Ascending aorta (tissue), 2 donors: ENCODE results near the gene SYDE2. TPM values are rescaled to one million over a fixed set of nuclear protein-coding genes. Genes with fewer than 3 reads are reported as not detected.

Experiments used
- DNase-seq, 2 donors: peaks; one replicate each; pipeline ENCODE4 v3.0.0-alpha.2; 2019; ENCODE audit warnings: low spot score in 2 of 2
- H3K27ac ChIP-seq, 2 donors: fragments of 200-600 bp; sonication (generic); one replicate each; pipeline ENCODE4 v1.5.1; 2016 to 2017; ENCODE audit warnings: mild to moderate bottlenecking in 1 of 2
- H3K27me3 ChIP-seq: fragments of 200-600 bp; sonication (generic); one replicate; pipeline ENCODE4 v1.5.1; 2017
- H3K36me3 ChIP-seq, 2 donors: fragments of 200-600 bp; sonication (generic); one replicate each; pipeline ENCODE4 v1.5.1; 2016
- H3K4me1 ChIP-seq, 2 donors: fragments of 200-600 bp; sonication (generic); one replicate each; pipeline ENCODE4 v1.5.1; 2016 to 2017; ENCODE audit warnings: mild to moderate bottlenecking in 1 of 2
- H3K4me3 ChIP-seq, 2 donors: fragments of 200-600 bp; sonication (generic); one replicate each; pipeline ENCODE4 v1.5.1; 2016 to 2017; ENCODE audit warnings: mild to moderate bottlenecking in 1 of 2
- H3K9me3 ChIP-seq, 2 donors: fragments of 200-600 bp; sonication (generic); one replicate each; pipeline ENCODE4 v1.5.1; 2016
- intact Hi-C: fragments of 100-400 bp; cut with DNase I; formaldehyde crosslinking; loops from one replicate; pipeline ENCODE4 v1.15.1; 2023
- total RNA-seq: library from RNA; depleted of rRNA; stranded (reverse); fragments of >200 nt; gene quantifications from one replicate; pipeline ENCODE4 v1.1.0, GENCODE V29; 2016
- TF ChIP-seq, protein P1 (sequence below), 3 experiments: fragments of 200-600 bp in 2 of 3; fragments of 450-650 bp in 1 of 3; sonication (generic) in 2 of 3; IDR thresholded peaks; one replicate each; pipeline ENCODE4 v1.5.1; 2016 to 2019; ENCODE audit warnings: antibody characterized with exemption in 3 of 3, mild to moderate bottlenecking in 1 of 3, moderate library complexity in 1 of 3

The SYDE2 gene
- total RNA-seq, 1 donor from 2014 or later, result 0.43 TPM

- no peak overlapping the region for H3K4me3 ChIP-seq
- no peaks in the 10 kb centered on the region for H3K9me3 ChIP-seq
- DNase-seq, result no peak
- peaks cover 4 to 9% of the 10 kb centered on the region in 2 donors for H3K4me1 ChIP-seq
- intact Hi-C loops, result no loop called here
- no peaks in the 10 kb centered on the region for H3K36me3 ChIP-seq
- no peaks in the 10 kb centered on the region for H3K27me3 ChIP-seq
- H3K27ac ChIP-seq, result peak overlapping the region; percentile 14 to 56
- TF ChIP-seq, protein P1, sequence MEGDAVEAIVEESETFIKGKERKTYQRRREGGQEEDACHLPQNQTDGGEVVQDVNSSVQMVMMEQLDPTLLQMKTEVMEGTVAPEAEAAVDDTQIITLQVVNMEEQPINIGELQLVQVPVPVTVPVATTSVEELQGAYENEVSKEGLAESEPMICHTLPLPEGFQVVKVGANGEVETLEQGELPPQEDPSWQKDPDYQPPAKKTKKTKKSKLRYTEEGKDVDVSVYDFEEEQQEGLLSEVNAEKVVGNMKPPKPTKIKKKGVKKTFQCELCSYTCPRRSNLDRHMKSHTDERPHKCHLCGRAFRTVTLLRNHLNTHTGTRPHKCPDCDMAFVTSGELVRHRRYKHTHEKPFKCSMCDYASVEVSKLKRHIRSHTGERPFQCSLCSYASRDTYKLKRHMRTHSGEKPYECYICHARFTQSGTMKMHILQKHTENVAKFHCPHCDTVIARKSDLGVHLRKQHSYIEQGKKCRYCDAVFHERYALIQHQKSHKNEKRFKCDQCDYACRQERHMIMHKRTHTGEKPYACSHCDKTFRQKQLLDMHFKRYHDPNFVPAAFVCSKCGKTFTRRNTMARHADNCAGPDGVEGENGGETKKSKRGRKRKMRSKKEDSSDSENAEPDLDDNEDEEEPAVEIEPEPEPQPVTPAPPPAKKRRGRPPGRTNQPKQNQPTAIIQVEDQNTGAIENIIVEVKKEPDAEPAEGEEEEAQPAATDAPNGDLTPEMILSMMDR (IDR thresholded peaks at IDR 0.05), result peak in 1 of 3 experiments; percentile 1
Observed at GRCh38 chr1:85240643-85241042, 39.8 kb upstream of the SYDE2 start.

GRCh38 chr1:85240174-85240601, 39.4 kb upstream of the SYDE2 start:
- Histone ChIP-seq H3K4me1 (peaks cover 4 to 9% of the 10 kb centered on the region in 2 donors), H3K27me3 (no peaks in the 10 kb centered on the region), H3K36me3 (no peaks in the 10 kb centered on the region), H3K4me3 (no peak overlapping the region), H3K27ac (peak overlapping the region; percentile 14 to 56), H3K9me3 (no peaks in the 10 kb centered on the region)
- DNase-seq, result no peak
- intact Hi-C loops, result no loop called here
- TF ChIP-seq, protein P1 (IDR thresholded peaks at IDR 0.05), result peak in 1 of 3 experiments; percentile 22

- intact Hi-C loops, result no loop called here
- TF ChIP-seq, protein P1 (IDR thresholded peaks at IDR 0.05), result no peak
- no peaks in the 10 kb centered on the region for H3K9me3 ChIP-seq
- H3K4me1 ChIP-seq, result peaks cover 2 to 4% of the 10 kb centered on the region in 2 donors
- DNase-seq, result no peak
- no peaks in the 10 kb centered on the region for H3K36me3 ChIP-seq
- H3K4me3 ChIP-seq, result no peak overlapping the region
- H3K27ac ChIP-seq, result no peak overlapping the region
- no peaks in the 10 kb centered on the region for H3K27me3 ChIP-seq
Observed at GRCh38 chr1:85237613-85238012, 36.8 kb upstream of the SYDE2 start.

GRCh38 chr1:85230305-85230977, 29.6 kb upstream of the SYDE2 start:
- TF ChIP-seq, protein P1 (IDR thresholded peaks at IDR 0.05), result peak in 1 of 3 experiments; percentile 6
- H3K36me3 ChIP-seq, result no peaks in the 10 kb centered on the region
- H3K9me3 ChIP-seq, result no peaks in the 10 kb centered on the region
- H3K27ac ChIP-seq, result no peak overlapping the region
- no peak overlapping the region for H3K4me3 ChIP-seq
- no peaks in the 10 kb centered on the region for H3K4me1 ChIP-seq
- intact Hi-C loops, result no loop called here
- DNase-seq, result no peak
- H3K27me3 ChIP-seq, result no peaks in the 10 kb centered on the region

DNA sequence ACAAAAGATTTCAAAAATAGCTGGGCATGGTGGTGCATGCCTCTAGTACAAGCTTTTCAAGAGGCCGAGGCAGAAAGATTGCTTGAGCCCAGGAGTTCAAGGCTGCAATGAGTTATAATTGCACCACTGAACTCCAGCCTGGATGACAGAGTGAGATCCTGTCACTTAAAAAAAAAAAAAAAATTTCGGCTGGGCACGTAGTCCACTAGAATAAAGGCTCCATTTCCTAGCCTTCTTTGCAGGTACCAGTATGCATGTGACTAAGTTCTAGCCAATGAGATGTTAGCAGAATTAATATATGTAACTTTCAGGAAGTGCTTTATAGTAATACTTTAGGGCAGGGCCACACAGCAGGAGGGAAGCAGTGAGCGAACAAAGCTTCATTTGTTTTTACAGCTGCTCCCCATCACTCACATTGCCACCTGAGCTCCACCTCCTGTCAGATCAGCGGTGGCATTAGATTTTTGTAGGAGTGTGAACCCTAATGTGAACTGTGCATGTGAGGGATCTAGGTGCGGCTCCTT, 28.8 kb upstream of the SYDE2 start:
- H3K9me3 ChIP-seq, result no peaks in the 10 kb centered on the region
- DNase-seq, result no peak
- H3K27ac ChIP-seq, result no peak overlapping the region
- H3K4me3 ChIP-seq, result no peak overlapping the region
- H3K36me3 ChIP-seq, result no peaks in the 10 kb centered on the region
- TF ChIP-seq, protein P1 (IDR thresholded peaks at IDR 0.05), result no peak
- H3K27me3 ChIP-seq, result no peaks in the 10 kb centered on the region
- peaks cover 0 to 3% of the 10 kb centered on the region in 2 donors for H3K4me1 ChIP-seq
- intact Hi-C loops, result no loop called here
